GM19395 (cell line): ENCODE results near the gene SFXN3.

Source experiments
- ATAC-seq: cut with Tn5 transposase; IDR thresholded peaks from one replicate; pipeline ENCODE4 v1.9.1; 2021; ENCODE audit warnings: mild to moderate bottlenecking, moderate library complexity; ENCODE audit not compliant: unreplicated experiment

SFXN3 gene, protein sequence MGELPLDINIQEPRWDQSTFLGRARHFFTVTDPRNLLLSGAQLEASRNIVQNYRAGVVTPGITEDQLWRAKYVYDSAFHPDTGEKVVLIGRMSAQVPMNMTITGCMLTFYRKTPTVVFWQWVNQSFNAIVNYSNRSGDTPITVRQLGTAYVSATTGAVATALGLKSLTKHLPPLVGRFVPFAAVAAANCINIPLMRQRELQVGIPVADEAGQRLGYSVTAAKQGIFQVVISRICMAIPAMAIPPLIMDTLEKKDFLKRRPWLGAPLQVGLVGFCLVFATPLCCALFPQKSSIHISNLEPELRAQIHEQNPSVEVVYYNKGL

DNA sequence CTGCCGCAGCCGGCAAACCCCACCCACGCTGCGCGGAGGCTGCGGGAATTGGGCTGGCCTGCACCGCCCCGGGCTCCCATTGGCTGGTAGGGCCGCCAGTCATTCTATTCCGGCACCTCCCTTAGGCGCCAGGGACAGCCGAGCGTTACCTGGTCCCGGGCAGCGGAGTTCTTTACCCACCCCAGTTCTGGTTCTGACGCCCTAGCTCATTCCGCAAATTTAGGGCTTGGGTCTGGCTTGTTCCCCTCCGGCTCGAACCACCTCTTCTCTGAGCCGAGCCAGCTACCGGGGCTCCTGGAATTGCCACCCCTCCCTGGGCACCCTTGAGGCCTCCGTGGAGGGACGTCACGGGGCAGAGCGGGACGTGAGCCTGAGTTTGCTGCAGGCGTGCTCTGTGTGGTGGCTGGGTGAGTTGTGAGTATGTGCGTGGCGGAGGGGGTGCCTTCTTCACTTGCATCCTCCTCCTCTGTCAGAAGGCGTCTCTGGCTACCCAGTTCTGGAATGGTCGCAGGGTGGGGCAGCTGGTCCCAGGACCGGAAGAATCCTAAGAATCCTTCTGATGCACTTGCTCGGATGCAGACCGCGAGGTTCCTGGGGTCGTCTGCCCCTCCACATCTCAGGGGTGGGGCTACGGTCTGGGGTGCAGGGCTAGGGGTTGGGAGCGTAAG, at the start of gene SFXN3, which contains the start of gene PDZD7:
Gene SFXN3, plus strand, starts transcription at position 107 of the 668 bp plus-strand sequence. CDS start 3,461 bp downstream, outside the sequence.
Gene PDZD7, minus strand, starts transcription at position 2 of the 668 bp plus-strand sequence. CDS start 910 bp downstream, outside the sequence.
- peak; percentile 89 for ATAC-seq

DNA sequence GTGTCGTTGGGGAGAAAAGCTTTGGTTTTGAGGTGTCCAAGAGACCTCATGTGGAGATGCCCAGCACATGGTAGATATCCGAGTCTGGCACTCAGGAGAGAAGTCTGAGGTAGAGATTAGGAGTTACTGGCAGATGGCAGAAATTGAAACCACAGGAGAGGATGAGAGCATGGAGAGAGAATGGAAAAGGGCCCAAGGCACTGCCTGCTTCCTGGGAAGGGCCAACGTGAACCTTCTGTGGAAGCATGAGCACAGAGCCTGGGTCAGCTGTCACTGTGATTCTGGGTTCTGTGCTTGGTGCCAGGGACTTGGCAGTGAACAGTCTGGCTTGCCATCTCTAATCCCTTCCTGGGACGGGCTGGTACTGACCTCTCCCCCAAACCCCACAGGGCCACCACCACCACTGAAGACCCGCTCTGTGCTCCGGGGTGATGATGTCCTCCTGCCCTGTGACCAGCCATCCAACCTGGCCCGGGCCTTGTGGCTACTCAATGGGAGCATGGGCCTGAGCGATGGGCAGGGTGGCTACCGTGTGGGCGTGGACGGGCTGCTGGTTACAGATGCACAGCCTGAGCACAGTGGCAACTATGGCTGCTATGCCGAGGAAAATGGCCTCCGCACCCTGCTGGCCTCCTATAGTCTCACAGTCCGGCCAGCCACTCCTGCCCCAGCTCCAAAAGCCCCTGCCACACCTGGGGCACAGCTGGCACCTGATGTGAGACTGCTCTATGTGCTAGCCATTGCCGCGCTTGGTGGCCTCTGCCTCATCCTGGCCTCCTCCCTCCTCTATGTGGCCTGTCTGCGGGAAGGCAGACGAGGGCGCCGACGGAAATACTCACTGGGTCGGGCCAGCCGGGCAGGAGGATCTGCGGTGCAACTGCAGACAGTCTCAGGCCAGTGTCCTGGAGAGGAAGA, 47.9 kb upstream of the SFXN3 start:
- ATAC-seq, result no peak

DNA sequence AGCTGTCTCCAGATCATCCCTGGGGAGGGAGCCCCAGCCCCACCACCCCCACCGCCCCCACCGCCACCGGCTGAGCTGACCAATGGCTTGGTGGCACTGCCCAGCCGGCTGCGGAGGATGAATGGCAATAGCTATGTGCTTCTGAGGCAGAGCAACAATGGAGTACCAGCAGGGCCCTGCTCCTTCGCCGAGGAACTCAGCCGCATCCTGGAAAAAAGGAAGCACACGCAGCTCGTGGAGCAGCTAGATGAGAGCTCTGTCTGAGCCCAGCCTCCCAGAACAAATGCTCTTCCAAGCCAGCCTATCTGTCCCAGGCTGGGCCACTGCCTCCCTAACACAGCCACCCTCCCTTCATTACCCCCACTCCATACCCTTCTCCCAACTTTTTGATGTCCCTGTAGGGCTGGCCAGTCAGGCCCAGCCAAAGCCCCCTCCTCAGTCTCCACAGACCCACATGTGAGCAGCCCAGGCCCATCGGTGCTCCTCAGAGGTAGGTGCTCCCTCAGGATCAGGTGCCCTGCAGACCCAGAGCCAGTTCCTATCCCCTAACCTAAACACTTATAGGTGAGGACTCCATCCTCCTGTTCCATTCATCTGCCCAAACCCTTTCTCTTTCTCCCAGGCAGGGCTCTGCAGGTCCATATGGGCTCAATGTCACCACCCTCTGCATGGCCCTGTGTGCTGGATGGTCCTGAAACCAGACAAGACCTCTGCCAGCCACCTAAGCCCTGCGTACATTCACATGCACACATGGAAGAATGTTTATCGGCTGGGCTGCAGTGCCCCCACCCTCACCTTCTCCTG, 47.0 kb upstream of the SFXN3 start:
- no peak for ATAC-seq

DNA sequence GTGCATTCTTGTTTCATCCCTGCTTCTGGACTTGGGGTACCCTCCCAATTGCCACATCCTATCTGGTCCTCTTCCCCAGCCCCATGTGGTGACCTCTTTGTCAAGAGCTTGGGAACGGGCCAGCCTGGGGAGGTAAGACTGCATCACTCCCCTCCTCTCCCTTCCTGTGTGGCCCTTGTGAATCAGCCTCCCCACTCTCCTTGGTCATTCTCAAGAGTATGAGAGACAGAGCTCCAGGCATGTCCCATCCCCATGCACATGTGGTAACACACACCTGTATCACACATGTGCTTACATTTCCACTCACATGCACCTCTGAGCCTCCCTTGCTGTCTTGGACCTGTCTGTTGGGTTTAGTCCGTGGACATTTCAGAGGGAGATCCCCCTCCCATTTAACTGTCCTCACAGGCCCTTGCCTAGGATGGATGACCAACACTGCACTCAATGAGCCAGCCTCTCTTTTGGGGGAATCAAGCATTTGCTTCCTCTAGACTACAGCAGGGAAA, 46.3 kb upstream of the SFXN3 start:
- ATAC-seq, result no peak

DNA sequence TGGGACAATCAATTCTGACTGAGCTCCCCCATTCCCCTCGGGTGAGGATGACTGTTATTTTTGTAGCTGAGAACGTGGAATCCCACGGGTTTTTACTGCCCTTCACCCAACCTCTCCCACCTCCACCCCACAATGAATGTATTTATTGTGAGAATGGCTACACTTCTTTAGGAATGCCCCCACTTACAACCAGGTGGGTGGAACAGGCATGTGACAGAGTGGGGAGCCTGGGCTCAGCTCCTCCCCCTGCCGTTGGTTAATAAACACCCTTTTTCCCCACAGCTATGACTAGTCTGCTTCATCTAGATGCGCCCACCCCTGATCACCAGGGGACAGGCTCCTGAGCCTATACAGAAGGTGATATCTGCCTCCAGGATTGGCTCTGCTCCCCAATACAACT, 45.7 kb upstream of the SFXN3 start:
- ATAC-seq, result no peak

DNA sequence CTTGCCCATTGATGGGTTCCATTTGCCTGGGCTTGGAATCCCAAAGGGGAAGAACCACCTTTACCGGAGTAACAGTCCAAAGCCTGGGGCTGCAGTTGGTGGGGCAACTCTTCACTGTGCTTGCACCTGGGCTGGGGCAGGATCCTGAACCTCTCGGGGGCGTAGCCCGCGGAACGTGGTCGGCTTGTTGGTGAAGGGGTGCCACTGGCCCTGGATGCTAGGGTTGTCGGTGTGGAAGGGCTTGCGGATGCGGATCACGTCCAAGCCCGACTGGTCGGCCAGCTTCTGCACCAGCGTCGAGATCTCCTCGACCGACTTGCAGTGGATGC, 44.4 kb upstream of the SFXN3 start:
- no peak for ATAC-seq

DNA sequence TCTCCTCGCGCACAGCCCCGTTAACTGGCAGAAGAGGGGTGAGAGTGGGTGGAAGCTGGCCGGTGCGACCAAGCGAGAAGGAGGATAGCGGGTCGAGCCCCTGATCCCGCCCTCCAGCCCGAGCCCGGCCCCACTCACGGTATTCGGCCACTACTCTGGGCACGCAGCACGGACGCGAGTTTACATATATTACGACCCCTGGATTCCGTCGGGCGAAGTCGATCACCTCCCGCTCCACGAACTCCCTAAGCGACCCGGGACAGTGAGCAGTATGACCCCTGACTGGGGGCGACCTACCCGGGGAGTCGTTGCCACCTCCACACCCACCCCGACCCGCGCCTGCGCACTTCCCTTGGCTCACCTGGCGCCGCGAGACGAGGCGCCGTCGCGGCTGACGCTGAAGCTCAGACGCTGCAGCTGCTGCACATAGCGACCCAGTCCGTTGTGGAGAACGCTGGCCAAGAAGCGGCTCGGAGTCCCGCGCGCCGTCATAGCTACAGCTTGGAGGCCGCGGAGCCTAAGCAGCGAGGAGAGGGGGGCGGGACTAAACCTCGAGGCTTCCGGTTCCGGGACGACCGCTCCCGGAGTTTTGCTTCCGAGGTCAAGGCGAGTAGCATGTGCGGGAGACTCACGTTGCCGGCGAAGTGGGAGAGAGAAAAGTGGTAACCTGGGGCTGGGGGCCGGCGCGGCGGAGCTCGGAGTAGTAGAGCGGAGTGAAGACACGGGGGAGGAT, 43.9 kb upstream of the SFXN3 start, which contains the start of the genes MRPL43 and TWNK:
Gene MRPL43, minus strand, starts transcription at position 546 of the 733 bp plus-strand sequence. Its CDS starts 54 bp downstream, at position 492.
Gene TWNK, plus strand, starts transcription at position 592 of the 733 bp plus-strand sequence. CDS start 668 bp downstream, outside the sequence.
- ATAC-seq, result peak; percentile 90

DNA sequence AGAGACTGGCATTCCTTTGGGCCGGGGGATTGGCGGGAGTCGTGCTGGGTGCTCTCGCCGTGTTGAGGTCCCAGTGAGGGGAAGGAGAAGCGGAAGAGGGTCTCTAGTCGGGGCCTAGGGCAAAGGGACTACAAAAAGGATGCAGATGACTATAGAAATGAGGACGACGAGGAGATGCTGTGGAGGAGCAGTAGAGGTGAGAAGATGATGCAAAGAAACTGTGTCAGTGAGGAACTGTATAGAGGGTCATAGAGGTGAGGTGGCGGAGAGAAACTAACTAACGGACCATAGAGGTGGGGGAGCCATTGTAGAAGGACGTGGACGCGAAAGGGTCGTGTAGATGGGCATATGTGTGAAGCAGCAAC, 43.4 kb upstream of the SFXN3 start:
- ATAC-seq, result peak; percentile 13

DNA sequence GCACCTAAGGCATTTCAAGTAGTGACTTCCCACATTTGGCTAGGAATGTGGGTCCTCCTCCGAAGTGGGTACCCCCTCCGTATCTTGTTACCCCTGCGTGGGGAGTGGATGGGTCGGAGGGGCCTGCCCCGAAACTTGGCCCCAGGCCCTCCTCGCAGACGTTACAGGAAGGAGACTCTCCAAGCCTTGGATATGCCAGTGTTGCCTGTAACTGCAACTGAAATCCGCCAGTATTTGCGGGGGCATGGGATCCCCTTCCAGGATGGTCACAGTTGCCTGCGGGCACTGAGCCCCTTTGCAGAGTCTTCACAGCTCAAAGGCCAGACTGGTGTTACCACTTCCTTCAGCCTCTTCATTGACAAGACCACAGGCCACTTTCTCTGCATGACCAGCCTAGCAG, 42.9 kb upstream of the SFXN3 start:
- ATAC-seq, result no peak

DNA sequence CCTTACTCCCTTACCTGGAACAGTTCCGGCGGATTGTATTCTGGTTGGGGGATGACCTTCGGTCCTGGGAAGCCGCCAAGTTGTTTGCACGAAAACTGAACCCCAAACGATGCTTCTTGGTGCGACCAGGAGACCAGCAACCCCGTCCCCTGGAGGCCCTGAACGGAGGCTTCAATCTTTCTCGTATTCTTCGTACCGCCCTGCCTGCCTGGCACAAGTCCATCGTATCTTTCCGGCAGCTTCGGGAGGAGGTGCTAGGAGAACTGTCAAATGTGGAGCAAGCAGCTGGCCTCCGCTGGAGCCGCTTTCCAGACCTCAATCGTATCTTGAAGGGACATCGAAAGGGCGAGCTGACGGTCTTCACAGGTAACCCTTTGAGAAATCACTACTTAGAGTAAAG, 41.9 kb upstream of the SFXN3 start:
- ATAC-seq, result no peak

DNA sequence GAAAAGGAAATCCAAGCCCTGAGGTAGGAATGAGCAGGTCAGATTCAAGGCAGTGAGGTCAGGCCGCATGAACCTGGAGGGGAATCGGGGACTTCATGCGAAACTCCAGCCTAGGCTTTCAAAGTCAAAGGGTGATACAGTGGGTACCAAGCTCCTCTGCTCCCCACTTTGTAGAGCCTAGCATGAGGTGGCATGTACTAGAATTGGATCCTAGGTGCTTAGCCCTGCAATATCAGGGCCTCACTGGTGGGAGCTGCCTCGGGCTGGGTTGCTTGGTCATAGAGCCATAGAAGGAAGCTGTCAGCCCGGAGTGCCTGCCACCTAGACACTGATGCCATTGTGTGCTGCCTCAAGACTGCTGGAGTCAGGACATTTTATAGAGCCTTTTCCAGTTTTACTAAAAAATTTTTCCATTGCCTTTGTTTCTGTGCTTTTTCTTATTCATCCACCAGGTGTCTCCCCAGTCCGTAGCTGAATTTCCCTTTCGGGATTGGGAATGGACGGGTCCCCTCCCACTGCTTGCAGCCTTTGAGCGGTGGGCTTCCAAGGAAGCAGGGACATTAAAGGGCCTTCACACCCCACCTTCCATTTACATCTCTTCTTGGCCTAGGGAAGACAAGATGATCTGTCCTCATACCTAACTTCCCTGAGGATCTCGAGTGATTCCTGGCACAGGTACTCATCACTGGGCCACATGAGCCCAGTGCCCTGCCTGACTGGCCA, 36.9 kb upstream of the SFXN3 start:
- no peak for ATAC-seq

DNA sequence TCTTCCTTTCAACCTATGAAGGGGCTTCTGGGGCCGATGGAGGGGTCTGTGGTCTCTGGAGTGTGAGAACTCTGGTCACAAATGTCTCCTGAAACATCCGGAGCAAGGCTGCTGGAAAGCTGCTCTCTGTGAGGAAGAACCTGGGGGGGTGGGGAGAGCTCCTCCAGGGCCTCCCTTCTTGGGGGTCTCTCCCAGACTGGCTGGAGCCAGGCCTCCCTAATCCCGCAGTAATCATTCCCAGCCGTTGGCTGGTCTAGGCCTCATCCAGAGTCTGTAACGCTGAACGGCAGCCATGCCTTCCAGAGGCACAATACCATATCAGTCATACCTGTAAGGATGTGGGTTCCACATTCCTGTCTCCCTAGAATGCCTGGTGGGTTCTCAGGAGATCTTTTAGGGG, 35.9 kb upstream of the SFXN3 start:
- ATAC-seq, result no peak

DNA sequence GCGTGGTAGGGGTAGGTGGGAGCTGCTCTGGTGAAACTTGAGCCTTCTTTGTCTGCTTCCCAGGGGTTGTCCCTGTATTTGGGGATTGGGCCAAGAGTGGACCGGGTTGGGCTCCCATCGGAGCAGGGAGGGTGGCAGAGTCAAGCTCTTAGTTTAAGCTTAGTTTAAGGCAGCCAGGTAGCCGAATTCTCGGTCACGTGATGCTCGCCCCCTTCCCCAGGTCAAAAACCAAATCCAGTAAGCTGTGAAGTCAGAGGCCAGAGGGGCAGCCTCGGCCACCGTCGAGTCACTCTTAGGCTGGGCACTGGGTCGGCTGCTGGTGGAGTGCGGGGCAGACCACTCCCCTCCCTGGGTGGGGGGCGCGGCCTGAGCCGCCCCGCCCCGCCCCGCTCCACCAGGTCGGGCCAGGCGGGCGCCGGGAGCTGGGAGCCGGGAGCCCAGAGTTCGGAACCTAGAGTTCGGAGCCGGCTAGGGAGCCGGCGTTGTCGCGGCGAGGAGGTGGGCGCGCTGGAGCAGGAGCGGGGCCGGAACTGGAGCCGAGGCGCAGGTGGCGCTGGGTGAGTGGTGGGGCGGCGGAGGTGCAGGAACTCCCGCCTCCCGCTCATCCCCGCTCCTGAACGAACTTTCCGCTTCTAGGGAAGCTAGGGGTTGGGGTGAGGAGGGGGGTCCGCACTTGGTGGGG, 34.2 kb upstream of the SFXN3 start:
- ATAC-seq, result peak; percentile 26

DNA sequence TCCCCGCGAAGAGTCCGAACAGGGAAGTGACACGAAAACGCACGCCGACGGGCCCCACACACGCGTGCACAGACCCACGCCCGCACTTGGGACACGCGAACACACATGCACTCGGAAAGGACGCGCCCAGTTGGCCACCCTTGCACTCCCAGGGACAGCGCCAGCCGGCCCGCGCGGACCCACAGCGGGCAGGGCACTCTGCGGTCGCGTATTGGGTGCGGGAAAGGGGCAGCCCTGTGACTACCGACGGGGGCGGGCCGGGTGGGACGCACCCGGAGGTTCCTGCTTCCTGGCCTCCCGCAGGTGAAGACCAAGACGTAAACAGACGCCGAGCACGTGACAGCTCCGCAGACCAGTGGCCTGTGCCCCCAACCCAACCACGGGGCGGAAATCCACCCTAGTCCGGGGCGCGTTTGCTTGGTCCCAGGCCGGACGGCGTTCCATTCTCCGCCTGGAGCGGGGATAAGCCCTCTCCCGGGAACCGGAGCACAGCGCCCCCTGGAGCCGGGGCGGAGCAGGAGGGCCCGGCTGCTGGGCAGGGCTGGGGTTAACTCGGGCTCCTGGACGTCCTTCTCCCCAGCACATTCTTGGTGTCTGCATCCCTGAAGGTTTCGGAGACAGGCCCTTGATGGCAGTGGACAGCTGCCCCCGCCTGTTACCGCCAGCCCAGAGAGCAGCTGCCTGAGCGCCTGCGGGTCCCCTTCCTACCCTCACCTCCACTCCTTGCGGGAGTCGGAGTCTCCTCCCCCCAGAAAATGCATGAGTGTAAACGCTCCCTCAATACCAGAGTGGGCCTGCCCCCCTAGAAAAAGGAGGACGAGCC, 33.5 kb upstream of the SFXN3 start:
- peak; percentile 39 for ATAC-seq

DNA sequence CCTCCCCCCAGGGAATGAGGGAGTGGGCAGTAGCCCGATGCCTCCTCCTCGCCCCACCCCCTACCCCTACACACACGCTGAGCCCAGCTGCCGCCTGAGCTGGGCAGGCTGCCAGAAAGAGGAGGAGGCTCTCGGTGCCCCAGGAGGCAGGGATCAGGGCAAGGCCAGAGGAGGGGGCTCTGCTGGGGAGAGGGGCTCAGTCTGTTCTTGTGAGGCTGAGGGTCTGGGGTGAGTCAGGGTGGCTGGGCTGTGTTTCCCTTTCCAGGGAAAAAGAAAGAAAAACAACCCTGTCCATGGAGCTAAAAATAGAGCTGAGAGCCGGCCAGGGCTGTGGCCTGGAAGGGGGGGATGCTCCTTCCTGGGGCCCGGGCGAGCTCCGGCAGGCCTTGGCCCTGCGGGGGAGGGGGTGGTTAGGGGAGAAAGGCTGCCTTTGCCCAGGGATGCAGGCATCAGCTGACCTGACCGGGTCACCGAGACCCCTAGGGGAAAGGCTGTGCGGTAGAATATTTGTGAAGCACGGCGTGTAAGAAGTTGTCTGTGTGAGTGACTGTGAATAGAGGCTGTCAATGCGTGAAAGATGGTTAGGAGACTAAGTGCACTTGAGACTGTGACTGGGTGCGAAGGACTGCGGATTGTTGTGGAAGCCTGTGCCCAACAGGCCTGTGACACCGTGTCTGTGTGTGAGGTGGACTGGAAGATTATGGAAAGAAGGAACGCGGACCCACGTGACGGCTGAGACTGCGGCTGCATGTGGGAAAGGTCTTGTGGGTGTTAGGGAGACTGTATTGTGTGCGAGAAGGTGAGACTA, 32.6 kb upstream of the SFXN3 start:
- peak; percentile 40 for ATAC-seq

DNA sequence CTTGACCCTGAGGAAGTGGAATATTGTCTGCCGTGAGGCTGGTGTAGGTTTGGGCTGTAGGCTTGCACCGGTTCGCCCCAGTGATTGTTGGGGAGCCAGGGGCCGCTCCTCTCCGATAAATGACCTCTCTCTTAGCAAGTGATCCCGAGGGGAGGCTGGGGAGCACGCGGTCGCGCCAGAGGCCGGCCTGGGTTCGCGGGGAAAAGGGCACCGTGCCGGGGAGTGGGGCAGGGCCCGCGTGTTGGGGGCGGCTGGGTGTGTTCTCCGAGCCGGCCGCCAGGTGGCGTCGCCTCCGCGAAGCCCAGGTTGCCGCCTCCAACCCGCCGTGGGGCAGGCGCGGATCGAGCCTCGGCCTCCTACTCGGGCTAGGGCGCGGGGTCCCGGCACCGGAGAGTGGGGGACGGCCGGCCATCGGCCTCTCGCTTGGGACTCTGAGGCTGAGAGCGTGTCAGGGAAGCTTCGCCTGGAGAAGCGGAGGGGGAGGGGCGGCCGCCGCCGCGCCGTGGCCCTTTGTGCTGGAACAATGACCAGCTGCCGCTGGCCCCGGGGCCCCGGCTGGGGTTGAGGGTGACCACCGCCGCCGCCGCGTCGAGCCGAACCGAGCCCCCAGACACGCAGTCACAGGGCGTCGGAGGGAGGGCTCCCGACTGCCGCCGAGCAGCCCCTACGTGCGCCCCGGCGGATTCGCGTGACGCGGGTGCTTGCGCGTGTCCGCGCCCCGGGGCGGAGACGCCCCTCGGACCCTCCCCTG, 31.9 kb upstream of the SFXN3 start:
- ATAC-seq, result peak; percentile 44
